Subcutaneous adipose tissue (tissue), 4 donors: ENCODE results near the gene COL24A1. TPM values are rescaled to one million over a fixed set of nuclear protein-coding genes. Genes with fewer than 3 reads are reported as not detected.

ENCODE experiments used
- total RNA-seq, 4 donors: library from RNA; depleted of rRNA; stranded (reverse); fragments of >200 nt; gene quantifications; one replicate each; pipeline ENCODE4 v1.1.0, GENCODE V29; 2016
- TF ChIP-seq, protein P1 (sequence below): fragments of 450-650 bp; IDR thresholded peaks from one replicate; pipeline ENCODE4 v1.5.1; 2016; ENCODE audit warnings: low read depth, mild to moderate bottlenecking, control low read depth, antibody characterized with exemption, moderate library complexity

COL24A1 gene
- total RNA-seq, 4 donors from 2014 or later: 0.16 to 2.9 (median 1.3) TPM

DNA sequence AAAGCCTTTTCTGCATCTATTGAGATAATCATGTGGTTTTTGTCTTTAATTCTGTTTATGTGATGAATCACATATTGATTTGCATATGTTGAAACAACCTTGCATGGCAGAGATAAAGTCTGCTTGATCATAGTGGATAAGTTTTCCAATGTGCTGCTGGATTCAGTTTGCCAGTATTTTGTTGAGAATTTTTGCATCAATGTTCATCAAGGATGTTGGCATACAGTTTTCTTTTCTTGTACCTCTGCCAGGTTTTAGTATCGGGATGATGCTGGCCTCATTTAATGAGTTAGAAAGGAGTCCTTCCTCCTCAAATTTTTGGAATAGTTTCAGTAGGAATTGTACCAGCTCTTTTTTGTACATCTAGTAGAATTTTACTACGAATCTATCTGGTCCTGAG, 55.0 kb downstream of the COL24A1 start:
- TF ChIP-seq, protein P1, sequence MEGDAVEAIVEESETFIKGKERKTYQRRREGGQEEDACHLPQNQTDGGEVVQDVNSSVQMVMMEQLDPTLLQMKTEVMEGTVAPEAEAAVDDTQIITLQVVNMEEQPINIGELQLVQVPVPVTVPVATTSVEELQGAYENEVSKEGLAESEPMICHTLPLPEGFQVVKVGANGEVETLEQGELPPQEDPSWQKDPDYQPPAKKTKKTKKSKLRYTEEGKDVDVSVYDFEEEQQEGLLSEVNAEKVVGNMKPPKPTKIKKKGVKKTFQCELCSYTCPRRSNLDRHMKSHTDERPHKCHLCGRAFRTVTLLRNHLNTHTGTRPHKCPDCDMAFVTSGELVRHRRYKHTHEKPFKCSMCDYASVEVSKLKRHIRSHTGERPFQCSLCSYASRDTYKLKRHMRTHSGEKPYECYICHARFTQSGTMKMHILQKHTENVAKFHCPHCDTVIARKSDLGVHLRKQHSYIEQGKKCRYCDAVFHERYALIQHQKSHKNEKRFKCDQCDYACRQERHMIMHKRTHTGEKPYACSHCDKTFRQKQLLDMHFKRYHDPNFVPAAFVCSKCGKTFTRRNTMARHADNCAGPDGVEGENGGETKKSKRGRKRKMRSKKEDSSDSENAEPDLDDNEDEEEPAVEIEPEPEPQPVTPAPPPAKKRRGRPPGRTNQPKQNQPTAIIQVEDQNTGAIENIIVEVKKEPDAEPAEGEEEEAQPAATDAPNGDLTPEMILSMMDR: no peak

DNA sequence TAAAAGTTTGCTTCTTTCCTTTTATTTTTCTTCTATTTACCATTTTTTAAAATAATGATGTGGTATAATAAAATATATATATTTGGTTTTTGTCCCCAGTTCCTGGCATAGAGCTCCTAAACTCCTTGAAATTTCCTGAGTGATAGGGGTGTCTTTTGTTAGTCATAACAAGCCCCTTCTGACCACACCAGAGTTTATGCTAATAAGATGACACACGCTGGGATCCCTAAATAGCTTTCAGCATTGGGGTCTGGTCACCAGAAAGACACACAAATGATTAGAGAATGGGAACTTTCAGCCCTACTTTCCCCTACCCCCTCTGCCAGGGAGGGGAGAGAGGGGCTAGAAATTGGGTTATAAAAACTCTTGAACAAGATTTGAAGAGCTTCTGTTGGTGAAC, 56.2 kb downstream of the COL24A1 start:
- TF ChIP-seq, protein P1: no peak

DNA sequence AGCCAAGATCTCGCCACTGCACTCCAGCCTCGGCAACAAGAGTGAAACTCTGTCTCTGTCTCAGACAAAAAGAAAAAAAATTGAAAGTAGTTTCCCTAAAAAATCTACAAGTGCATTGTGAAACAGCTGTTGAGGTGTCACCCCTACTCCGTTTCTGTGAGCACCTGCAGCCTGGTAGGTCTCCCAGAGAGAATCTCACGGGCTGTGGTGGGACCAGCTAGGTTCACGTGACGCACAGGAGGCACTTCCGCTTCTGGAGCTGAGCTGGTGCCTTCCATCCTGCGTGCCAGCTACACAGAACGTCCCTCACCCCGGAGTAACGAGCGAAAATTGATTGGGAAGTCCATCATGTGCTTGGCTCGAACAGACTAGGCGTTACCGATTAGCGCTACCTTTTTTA, 66.8 kb downstream of the COL24A1 start:
- TF ChIP-seq, protein P1: no peak

DNA sequence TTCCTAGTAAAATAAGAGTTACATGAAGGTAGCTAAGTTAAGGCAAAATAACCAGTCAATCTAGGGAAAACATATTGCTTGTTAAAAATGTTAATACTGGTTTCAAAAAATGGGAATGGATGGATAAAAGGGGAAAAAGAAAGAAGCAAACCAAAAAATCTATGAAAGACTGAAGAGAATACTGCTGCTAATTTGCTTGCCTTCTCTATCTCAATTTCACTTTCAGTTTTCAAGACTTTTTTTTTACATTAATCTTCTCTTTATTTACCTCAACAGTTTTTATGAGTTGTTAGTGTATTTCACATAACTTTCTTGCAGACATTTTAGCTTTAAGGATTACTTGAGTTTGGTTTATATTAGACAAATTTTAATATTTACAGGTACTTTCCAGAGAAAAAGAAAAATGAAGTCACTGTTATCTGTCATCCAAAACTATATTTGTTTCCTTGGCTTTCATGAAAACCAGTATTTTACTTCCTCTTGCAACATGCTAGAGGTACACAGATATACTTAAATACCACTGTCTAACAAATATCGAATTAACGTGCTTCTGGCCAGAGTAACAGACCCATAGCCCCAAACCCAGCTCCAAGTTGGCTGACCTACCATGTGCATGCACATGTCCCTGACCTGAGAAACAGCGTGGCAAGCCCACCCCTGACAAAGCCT, 70.7 kb downstream of the COL24A1 start:
- TF ChIP-seq, protein P1: no peak

DNA sequence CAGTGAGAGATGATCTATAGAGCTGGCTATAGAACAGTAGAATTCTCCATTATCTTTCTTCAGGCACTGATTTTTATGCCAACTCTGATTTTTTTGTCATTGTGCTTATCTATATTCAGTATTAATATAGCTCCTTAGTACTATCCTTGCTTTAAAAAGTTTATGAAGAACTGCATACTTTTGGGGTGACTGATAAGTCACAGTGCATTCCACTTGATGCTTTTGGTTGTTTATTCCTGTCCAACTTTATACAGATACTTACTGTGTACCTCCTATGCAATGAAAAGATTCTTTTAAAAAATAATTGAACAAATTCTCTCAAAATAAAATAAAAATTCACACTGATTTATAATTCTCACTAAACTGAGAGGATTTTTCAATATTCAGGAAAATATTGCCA, 71.6 kb downstream of the COL24A1 start:
- TF ChIP-seq, protein P1: no peak

DNA sequence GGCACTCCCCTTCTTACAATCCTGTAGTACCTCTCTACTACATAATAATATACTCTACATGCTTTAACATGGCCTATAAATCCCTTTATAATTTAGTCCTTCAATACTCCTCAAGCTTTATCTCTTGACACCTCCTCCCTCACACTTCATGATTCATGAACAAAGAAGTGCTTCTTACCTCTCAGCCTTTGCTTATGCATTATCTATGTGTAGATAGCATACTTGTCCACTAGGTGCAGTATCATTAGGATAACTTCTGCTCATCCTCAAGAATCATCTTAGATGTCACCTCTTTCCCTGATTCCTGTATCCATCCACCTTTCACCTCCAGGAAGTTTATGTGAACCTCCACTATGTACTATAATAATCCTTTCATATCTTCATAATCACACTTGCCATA, 74.4 kb downstream of the COL24A1 start:
- TF ChIP-seq, protein P1: no peak

DNA sequence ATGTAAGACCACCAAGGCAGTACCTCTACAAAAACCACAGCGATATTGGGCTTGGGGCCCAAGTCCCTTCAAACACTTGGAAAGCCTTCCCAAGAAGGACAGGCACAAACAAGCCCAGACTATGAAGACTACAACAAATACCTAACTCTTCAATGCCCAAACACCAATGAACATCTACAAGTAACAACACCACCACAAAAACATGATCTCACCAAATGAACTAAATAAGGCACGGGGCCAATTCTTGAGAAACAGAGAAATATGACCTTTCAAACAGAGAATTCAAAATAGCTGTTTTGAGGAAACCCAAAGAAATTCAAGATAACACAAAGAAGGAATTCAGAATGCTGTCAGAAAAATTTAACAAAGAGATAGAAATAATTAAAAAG, 86.8 kb downstream of the COL24A1 start:
- TF ChIP-seq, protein P1: no peak
